DMS 273 (cell line): ENCODE data around the gene ABCB10.
"Not testable (repeated sequence)": the region's sequence is repeated elsewhere in the genome, so short reads cannot be mapped to it uniquely, and the experiment has no call there.

Experiments used
- DNase-seq: peaks from one replicate; lab custom pipeline; 2025; ENCODE audit not compliant: unreplicated experiment; lab: John Stamatoyannopoulos, UW

ABCB10 gene

GRCh38 chr1:229537894-229538293 lies 20.6 kb downstream of the ABCB10 start:
- no peak for DNase-seq

- no peak for DNase-seq
These were observed 21.5 kb downstream of the ABCB10 start for GRCh38 chr1:229536982-229537381.

GRCh38 chr1:229535230-229535629 lies 23.3 kb downstream of the ABCB10 start:
- no peak for DNase-seq

DNA sequence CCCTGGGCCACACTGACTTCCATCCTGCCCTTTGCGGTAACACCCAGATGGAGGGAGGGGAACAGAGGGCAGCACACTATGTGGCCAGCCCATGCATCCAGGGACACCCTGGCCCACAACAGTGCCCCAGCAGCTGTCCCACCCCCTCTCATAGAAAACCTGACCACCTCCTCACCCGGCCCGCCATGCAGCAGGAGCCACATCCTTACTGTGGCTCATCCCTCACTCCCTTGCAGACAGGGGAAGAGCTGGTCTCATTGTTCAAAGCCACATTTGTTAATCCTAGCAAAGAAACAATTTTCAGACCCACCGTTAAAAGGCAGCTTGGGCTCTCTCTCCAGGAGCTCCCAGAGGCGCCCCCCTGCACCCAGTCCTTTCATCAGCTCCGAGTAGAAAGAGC lies 27.2 kb downstream of the ABCB10 start:
- DNase-seq, result no peak

GRCh38 chr1:229529639-229530038 lies 28.9 kb downstream of the ABCB10 start:
- DNase-seq, result no peak

DNA sequence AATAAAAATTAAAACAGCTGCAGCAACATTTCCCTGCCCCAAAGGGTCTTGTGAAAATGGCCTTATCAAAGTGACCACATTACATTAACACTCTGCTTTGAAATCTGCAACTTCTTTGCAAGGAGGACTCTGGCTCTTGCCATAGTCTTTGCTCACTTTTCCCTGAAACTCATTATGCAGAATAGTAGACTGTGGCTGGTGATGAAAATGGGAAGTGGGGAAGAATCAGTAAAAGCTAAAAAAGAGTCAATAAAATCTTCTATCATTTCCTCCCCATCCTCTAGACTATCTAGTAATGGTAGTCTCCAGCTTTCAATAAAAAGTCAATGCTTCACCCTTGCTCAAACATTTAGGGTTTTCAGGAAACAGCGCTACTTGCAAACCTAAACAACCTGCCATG lies 31.8 kb downstream of the ABCB10 start:
- DNase-seq, result no peak

GRCh38 chr1:229523052-229523451 lies 35.5 kb downstream of the ABCB10 start:
- no peak for DNase-seq

DNA sequence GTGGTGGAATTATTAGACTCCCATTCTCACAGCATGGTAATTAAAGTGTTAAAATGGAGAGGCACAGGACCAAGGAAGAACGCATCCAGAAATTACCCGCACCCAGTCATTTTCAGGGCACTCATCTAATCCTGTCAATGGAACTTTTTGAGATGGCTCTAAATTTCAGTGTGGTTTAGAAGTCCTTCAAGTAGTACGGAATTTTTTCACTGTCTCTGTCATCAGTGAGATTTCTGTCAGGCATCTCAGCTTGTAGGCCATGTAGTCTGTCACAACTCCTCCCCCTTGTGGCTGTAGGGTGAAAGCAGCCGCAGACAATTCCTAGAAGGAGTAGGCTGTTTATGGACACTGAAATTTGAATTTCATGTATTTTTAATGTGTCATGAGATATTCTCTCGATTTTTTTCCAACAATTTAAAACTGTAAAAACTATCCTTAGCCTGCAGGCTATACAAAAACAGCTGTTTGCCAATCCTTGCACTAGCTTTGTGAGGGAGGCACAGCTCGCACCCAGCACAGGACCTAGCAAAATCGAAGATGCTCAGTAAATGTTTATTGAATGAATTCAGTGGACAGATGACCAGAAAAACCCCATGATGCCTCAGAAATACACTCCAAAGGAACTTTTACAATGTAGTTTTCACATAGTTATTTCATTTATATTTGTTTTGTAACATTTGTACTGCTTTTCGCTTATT lies 43.8 kb downstream of the ABCB10 start:
- peak; percentile 84 for DNase-seq

GRCh38 chr1:229511625-229512024 lies 46.9 kb downstream of the ABCB10 start:
- DNase-seq, result not testable (repeated sequence)

GRCh38 chr1:229511201-229511600 lies 47.3 kb downstream of the ABCB10 start:
- not testable (repeated sequence) for DNase-seq

DNA sequence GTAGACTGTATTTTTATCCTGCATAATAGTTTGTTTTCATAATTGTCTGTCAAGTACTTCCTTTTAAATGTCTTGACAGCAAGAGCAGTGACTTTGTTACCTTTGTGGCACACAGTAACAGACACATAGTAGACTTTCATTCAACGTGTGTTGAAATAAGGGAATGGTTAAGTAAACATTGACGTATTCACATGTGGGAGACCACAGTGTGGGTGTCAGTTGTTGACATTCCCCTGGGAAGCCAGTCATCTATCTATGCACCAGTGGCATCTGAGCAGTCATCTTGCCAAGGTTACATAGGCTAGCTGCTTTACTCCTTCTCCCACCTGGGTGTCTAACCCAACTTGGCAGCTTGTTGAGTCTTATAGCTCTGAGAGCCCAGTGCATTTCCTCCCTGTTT lies 48.9 kb downstream of the ABCB10 start:
- no peak for DNase-seq

GRCh38 chr1:229508823-229509337 lies 49.6 kb downstream of the ABCB10 start:
- peak; percentile 39 for DNase-seq

GRCh38 chr1:229507951-229508822 lies 50.3 kb downstream of the ABCB10 start, which contains the start of gene NUP133:
Gene NUP133 (minus strand): TSS chr1:229508341. CDS start chr1:229508249, 92 bp downstream.
- peak; percentile 99 for DNase-seq

DNA sequence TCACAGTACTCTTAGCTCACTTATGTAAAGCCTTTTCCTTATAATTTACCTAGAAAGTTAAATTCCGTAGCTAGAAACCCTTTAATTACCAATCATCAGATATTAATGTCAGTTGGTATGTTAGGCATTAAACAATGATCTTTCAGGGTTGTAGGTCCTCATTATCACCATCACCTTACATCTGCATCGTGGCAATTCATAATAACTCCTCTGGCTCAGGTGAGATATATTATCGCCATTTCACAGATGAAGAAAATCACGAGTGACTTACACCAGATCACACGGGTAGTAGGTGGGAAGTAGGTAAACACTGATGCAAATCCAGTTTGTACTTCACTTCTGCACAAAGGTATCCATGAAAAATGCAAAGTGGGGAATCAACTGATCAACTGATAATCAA lies 51.0 kb downstream of the ABCB10 start:
- DNase-seq, result no peak

DNA sequence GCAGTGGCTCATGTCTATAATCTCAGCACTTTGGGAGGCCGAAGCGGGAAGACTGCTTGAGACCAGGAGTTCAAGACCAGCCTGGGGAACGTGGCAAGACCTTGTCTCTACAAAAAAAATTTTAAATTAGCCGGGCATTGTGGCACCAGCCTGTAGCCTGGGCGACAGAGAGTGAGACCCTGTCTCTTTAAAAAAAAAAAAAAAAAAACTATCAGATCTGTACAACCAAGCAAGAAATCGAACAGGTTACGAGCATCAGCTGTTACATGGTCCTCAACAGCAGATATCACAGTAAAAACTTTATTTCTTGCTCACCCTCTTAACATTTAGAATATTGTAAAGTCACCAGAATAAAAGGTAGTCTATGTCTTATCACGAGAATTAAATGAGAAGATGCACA lies 51.9 kb downstream of the ABCB10 start:
- DNase-seq, result no peak

DNA sequence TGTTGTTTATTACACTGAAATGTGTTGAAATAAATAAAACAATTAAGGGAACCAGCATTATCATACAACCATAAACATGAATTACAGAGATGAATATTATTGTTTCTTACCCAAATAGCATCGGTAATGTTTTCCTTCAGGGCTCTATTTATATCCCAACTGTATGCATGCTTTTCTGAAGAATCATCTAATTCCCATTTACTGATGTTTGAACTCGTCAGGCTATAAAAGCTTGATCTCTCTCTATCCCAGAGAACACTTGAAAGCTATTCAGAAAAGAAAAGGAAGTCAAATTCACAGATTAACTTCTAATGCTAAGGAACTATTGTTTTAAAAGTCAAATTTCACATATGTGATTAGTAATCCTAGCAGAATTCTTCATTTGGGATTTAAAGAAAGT lies 62.7 kb downstream of the ABCB10 start:
- no peak for DNase-seq

DNA sequence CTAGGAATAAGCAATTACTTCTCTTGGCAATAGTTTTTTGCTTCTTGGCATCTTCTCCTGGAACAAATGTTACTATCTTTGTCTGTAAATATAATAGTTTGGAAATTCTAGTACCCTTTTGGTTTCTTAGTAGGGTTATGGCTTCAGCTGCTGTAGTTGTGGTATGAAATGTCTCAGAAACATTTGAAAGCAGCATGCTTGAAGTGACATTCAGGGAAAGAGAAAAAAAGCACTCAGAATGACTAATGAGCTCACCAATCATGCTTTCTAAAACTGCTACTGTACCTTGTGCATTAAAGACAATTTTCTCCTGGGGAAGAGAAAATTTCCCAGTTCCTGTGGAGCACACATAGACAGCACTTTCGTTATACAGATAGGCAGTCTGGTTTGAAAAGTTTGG lies 71.3 kb downstream of the ABCB10 start:
- no peak for DNase-seq

GRCh38 chr1:229485318-229485717 lies 73.2 kb downstream of the ABCB10 start:
- no peak for DNase-seq

GRCh38 chr1:229482511-229482910 lies 76.0 kb downstream of the ABCB10 start:
- no peak for DNase-seq

GRCh38 chr1:229480495-229480894 lies 78.0 kb downstream of the ABCB10 start:
- no peak for DNase-seq

DNA sequence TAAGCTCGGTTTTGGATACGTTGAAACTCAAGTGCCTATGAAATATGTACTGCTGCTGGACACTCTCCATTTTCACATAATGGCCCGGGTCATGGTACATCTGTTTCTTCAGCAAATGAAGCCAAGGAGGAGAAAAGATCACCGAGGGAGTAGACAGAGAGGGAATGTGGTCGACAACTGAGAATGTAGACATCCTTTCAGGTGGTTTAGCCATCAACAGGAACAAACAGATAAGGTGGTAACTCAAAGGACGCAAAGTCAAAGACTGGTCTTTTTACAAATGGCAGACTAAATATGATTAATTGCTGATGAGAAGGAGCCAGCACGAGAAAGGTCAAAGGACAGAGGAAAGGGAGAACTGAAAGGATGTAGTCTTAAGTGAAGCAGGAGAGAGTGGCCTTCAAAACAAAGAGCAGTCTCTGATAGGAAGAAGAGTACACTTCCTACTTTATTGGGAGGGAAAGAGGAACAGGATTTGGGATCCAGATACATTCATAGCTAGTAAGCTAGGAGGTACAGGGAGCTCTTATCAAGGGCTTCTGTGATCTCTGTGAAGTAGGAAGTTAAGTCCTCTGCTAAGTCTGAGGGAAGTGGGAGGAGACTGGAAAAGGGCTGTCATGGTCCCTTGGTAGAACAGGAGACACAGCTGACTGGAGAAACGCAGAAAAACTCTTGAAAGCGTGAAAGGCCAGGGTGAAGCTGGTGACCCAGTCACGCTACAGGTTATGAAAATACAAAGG lies 78.7 kb downstream of the ABCB10 start:
- no peak for DNase-seq
